Activated CD8-positive, alpha-beta memory T cell treated with anti-CD3 and anti-CD28 coated beads for 4 hours (primary cell): Measurements from ENCODE around the gene LIPC.

Source experiments
- DNase-seq, 2 donors: peaks; one replicate each; pipeline ENCODE4 v3.0.0-alpha.2; 2020; ENCODE audit warnings: low read depth in 2 of 2

Gene LIPC

DNA sequence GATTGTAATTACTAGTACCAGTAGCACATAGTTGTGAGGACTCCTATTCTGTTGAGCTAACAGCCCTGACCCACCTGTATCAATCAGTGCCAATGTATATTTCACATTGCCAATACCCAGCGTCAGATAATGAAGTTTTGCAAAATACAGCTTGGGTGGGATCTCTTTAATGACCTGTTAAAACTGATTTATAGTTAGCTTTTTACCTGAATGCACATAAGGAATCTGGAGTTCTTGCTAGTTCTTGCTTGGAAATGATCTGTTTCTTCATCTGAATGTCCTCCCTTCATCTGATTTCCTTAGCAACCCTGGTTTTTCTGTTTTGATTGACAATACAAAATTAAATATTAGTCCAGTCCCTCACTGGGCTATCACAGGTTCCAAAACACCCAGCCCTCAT, 62.8 kb downstream of the LIPC start:
- no peak for DNase-seq

DNA sequence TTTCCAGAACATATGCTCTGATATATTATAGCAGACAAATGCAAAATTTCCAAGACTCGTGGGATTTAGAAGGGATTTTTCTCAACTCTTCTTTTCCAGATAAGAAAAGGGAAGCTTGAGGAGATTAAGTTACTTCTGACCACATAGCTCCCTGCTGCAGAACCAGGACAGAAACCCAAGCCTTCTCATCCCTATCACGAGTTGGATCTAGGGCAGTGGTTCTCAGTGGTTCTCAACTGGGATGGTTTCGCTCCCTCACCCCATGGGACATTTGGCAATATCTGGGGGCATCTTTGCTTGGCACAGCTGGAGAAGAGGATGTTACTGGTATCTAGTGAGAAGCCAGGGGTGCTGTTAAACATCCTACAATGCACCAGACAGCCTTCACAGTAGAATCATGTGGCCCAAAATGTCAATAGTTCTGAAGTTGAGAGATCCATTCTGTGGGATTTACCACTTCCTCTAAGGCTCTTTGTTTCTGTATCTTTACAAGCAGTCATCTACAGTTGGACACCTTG, 64.2 kb downstream of the LIPC start:
- DNase-seq, result no peak

DNA sequence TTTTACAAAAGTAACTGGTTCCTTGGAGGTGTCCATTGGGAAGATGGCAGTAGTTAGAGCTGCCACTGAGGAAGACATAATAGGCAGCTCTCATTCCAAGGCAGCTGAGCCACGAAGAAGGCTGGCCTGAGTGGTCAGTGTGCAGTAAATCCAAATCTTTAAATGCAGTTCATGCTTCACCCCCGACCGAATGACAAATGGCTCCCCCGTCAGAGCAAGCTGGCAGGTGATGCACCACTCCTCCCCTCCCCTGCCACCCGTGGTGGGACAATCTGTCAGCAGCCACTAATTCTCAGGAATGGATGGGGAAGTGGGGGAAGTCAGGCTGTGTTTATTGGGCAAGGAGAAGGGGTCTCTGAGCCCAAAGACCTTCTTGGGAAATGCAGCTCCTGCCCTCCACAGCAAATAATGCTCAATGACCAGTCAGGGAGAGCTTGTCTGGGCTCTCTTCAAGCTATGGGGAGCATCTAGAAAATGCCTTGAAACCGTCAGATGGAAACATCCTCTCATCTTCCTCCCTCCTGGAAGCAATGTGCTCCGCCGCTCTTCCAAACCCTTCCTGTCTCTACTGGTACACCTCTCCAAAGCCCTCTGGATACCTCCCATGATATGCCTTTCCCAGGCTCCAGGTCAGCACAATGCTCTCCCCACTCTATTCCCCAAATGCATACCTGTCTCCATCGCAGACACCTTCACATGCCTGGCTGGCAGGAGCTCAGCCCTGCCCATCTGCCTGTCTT, 65.4 kb downstream of the LIPC start:
- no peak for DNase-seq

DNA sequence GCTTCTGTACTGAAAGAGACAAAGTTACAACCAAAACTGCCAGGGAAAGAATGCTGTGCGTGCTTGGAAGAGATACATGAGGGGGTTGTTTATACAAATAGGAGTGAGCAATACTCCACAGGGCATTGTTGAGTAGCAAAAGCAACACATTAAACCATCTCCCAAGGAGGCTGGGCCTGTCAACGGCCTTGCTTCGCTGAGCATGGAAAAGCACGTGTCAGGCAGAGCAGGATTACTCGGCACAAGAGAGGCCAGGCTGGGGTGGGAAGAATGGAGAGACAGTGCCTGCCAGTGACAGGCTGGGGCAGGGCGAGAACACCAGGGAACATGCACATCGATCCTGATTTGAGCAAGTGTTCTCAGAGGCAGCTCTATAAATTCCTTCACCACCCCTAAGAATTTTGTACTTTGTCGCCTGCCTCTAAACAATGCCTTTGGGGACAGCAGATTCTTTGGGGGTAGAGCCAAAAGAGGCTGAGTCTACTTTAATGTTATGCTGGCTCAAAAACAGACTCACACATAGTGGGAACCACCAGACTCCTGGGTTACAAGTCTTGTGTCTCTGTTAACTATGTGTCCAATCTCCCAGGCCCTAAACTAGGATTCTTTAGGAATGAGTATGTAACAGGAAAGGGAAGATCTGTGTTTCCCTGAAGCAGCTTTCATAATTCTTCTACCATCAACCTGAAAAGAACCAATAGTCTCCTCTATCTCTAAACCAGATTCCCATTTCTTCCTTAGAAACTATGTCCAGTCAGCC, 67.2 kb downstream of the LIPC start:
- DNase-seq, result no peak

DNA sequence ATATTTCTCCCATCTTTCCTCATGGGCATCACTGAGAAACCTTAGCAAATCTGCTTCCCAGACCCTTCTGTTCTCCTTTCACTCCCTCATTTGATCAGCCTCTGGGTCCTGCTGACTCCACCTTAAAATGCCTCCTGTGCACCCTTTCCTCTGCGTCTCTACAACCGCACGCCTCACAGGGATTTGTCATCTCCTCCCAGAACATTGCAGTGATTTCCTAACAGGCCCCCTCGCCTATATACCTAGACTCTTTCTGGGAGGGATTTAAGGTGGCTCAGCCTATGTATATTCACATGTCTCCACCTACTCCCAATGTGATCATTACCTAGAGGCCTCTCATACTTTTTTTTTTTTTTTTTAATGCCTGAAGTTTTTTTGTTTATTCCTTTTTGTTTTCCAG, 69.2 kb downstream of the LIPC start:
- no peak for DNase-seq

DNA sequence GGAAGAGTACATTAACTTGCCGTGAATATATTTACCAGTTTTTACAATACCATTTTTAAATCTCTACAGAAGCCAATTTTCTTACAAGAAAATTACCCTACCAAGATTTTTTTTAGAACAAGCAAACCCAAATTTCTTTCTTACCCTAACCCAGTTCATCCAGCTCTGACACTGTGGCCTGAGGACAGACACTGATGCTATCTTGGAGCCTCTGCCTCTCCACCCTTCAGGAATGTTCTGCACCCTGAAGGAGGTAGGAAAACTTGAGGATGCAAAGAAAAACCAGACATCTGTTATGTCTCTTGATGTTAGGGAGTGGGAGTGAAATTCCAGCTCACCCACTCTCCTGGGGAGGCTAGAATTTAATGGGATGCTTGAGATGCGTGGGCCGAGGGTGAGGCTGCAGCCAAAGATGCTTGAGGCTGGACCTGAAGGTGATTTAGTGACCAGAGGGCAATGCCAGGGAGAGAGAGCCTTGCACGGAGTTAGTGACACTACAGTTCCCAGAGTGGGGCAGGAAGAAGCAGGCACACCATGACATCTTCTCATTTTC, 69.9 kb downstream of the LIPC start:
- DNase-seq, result no peak

DNA sequence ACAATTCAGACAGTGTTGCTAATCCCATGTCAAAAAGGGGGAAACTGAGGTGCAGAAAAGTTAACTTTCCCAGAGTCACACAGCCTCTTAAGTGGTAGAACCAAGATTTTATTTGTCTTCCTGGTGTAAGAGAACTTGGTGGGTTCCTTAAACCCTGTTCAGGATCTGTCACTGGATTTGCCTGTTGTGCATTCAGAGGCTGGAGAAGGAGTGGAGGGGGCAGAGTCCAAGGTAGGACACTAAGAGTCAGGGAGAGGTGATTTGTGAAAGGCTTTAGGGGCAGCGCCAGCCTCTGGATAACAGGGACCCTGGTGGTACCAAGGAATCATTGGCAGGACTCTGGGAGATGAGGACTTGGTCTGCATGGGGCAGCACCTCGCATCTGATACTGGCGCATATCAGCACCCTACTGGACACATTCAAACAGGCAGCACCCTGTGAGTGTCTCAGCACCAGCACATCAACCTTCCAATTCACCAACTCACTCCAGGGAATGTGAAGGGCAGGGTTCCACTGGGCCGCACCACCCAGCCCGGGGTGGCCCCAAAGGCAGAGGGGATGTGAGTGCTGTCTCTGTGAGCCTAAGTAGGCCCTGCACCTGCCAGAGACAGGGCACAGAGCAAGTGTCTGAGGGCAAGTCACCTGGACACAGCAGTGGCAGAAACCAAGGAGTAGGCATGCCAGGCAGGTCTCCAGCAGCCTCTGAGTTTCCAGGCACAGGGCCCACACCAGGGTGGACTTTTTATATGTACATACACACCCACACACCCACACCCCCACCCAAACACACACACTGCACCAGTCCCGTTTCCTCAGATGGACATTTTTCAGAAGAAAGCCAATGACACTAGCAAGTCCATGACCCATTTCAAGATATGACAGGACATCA, 71.6 kb downstream of the LIPC start:
- DNase-seq, result no peak

DNA sequence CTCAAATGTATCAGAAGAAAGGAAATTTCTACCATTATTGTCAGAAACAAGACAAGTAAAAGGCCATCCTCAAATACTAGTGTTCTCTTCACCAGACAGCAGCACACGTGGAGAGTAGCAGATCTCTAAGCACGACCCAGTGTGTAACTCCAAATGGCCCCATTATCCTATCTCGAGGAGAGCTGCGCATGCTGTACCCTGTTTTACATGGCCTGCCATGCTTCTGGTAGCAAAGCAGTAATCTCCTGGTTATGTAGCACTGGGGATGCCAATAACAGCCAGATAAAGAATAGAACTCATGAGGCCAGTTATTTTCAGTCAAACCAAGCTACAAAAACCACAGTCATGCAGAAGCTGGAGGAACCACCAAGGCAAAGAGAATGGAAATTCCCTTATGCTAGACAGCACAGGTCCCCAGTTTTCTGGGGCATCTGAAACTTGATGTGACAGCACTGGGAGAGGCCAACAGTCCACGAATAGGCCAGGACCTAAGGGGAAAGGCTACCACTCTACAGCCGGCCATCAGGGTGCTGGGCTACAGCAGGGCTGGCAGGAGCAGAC, 73.0 kb downstream of the LIPC start:
- no peak for DNase-seq

DNA sequence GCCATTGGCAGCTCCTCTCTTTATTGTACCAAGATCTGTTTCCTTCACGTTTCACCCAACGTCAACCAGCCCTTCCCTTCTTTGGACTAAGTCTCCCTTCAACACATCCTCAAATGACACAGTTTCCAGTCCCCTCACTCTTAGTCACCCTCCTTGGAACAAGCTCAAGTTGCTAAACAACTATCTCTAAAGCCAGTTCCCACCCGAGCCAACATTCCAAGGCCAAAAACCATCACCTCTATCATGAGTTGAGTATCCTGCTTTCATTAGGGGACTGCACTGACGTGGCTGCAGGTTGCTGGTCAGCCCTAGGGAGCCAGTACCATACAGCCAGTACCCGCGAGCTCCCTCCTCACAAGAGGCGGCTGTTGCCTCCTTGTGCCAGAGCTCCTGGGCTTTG, 73.8 kb downstream of the LIPC start:
- DNase-seq, result no peak

DNA sequence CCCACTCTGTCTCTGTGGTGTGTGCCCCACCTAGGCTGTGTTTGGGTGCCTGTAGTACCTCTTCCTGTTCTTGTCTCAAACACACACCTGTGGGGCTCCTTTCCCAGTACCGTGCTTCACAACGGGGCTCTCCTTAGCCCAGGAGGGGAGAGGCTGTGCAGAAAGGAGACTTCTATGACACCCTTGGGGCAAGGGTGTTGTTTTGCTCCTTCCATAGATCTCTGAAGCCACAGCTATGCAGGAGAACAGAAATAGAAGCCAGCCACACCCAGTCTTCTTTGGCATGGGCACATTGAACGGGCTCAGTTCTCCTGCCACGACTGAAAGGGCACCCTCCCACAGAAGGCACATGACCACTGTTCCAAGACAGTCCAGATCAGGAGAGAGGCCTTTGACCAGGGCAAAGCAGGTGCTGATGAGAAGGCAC, 74.3 kb downstream of the LIPC start:
- DNase-seq, result no peak

DNA sequence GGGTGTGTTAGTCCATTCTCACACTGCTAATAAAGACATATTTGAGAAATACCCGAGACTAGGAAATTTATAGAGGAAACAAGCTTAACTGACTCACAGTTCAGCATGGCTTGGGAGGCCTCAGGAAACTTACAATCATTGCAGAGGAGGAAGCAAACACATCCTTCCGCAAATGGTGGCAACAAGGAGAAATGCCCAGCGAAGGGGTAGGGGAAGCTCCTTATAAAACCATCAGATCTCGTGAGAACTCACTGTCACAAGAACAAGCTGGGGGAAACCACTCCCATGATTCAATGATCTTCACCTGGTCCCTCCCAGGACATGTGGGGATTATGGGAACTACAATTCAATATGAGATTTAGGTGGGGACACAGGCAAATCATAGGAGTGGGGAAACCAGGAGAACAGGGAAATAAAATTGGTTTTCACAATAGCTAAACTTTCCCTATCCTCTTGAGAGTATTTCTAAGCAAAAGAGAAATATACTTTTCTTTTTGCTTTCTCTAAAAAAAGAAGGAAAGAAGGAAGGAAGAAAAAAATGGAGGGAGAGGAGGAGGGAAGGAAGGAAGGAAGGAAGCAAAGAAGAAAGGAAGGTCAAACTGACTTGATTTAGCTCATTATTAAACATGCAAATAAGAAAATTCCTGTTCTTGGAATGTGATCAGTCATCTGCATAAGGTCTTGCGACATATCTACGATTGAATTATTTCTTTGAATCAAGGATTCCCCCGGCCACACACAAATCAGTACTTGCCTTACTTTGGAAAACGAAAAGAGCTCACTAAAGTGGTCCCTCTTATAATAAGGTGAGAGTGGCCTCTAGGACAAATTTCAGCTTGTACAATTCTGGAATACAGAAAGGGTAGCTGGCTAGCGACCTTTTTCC, 75.2 kb downstream of the LIPC start:
- DNase-seq, result no peak

DNA sequence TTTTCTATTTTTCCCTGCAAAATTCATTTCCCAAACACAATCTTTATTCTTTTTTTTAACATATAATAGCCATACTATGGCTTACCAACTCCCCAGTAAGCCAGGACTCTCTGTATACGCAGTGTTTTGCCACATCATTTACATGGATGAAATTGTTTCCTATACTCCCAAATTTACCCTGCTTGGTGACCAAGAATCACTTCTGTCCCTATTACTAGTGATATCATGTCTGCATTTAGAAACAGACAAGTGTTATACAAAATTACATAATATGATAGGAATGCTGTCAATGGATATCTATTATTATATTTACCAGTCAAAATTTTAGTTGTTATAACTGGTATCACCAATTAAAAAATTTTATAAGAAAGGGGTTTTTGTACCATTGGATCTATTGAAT, 77.8 kb downstream of the LIPC start:
- no peak for DNase-seq

DNA sequence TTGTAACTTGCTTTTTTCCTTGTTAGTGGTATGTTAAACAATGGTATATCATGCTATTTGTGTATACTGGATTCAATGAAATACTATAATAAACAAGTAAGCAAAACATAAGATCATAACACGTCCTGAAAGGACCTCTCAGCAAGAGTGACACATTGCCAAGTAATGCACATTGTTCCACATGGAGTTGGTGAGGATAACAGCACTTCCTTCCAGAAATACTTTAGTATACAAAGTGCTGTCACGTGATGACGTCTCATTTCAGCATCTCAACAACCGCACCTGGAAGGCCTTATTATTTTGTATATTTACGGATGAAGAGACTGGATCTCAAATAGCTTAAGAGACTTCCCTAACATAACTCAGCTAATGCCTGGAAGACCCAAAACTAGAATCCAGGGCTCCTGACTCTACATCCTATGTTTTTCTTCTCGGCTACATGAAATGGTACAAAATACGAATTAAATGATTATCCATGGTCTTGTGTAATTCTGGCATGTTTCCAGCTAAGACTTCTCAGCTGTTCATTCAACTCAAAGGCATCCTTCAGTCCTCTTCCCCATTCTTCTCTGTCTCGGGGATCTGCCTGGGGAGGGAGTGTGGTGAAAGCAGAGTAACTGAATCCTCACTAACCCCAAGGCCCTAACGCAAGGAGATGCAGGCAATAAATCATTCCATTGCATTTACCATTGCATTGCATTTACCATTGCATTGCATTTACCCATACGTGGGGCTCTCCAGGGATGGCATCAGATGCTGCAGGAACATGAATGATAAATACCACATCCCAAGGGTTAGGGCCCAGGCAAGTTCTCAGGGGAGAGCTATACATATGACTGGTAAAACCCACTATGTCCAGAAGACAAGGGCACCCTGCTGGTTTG, 79.2 kb downstream of the LIPC start:
- no peak for DNase-seq

DNA sequence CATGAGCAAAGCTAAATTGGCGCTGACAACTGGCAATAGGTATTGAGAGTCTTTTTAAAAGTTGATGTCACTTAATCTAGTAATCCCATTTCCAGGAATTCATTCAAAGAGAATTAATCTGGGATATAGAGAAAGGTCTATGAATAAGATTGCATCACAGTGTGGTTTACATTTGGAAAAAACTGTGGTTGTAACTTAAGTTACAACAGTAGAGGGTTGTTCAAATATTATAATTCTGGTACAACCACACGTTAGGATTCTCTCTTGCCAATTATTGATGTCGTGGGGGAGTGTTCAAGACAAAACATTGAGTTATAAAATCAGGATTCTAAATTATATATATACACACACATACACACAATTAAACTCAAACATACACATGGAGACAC, 79.8 kb downstream of the LIPC start:
- DNase-seq, result no peak

DNA sequence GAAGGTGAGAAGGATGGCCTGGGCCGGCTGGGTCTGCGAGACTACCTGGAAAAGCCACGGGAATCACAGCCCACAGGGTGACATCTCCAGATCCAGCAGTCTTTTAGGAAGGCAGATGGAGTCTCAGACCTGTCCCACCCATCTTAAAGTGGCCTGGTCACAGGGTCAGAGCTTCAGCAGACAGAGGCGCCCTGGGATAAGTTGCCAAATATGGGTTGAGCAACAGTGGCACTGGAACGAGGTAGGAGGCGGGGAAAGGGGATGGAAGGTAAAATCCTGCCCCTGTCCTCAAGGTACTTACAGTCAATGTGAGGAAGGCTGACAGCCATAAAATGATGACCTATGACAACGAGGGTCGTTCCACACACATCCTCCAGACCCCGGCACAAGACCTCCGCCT, 80.7 kb downstream of the LIPC start:
- no peak for DNase-seq

DNA sequence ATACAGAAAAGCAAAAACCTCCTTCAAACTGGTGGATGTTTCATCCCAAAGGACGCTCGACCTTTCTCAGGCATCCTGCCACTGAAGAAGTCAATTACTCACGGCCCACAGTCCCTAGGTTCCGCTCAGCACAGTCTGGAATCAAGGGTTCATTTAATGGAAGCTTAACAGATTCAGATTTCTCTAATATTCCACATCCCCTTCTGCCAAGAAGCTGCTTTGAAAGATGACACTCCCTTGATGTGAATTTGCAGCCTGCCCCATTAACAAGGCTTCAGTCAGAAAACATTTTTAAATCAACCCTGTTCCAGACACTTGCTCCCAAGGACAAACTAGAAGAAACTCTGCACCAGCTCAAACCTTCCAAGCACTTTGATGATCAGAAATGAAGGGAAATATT, 81.2 kb downstream of the LIPC start:
- DNase-seq, result no peak

DNA sequence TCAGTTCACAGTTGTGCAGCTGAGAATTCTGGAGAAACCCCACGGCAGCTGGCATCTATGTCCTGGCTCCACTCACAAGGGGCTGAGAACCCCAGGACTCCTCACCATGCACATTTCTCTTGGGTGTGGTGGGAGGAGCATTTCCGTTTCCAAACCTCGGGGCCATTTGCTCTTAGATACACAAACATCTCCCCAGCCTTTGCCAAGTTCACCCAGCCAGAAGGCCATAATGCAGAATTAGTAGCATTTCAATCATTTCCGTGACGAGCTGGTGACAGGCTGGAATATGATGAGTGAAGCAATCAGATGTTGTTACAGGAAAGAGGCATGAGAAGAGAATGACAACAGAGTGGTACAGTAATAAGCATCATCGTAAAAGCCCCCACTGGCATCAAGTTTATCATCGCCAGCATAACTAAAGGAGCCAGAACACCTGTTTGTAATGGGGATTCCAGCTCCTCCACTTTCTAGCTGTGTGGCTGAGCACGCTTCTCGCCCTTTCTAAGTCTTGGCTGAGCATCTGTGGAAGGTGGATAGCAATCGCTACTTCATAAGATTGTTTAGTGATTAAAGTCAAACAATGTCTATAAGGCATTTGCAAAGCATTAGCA, 82.0 kb downstream of the LIPC start:
- no peak for DNase-seq

DNA sequence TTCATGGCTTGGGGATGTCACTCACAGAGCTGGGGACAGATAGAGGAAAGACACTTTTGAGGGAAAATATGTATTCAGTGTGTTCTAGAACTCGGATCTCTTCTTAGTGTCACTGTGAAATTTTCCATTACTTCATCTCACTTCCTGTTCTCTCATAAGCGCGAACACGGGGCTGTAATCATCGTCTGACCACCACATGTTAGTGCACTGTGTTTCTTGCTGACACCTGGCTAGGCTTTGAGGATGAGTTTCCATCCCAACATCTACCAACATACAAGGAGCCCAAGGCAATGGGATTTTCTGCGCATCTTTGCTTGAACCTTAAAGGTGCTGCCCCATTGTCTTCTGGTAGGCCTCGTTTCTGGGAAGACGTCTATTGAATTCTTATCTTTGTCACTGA, 84.0 kb downstream of the LIPC start:
- peak in 1 of 2 donors; percentile 9 for DNase-seq

DNA sequence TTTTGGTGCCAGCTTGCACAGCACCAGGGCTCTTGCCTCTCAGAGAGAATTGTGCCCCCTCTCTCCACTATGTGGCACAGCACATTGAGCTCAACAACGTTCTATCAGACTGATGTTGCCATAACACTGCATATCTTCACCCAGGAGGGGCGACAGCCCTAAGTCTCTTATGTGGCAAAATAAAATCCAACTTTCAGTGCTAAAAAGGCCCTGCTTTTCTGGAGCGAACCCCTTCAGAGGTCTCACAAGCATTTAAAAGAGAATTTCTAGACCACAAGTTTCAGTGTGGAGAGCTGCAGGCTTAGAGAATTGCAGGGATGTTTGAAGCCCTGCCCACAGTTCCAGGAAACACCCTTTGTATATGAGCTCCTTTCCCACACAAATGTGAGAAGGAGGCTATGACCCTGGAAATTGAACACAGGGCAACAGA, 85.5 kb downstream of the LIPC start:
- DNase-seq, result no peak
